GM18520 (cell line): ENCODE results near the gene OR6C65.

Experiments
- ATAC-seq: cut with Tn5 transposase; IDR thresholded peaks from one replicate; pipeline ENCODE4 v1.9.1; 2021; ENCODE audit not compliant: unreplicated experiment

Gene OR6C65

DNA sequence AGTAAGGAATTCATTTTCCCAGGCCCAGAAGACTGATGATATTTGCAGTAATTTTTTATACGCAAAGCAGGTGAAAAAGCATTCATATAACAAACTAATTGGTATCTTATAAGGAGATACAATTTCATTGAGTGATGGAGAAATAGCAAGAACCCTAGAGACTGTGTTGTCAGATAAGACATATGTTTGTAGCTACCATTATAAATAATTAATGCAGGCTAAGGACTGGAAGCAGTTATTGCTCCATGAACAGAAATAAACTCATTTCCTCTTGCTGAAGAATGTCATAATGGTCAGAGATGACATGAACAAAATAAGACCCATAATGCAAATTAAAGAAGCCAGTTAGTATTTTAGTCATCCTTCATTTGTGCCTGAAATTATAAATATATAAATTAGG lies 45.0 kb downstream of the OR6C65 start:
- no peak for ATAC-seq

GRCh38 chr12:55446326-55446725 lies 46.0 kb downstream of the OR6C65 start:
- no peak for ATAC-seq

DNA sequence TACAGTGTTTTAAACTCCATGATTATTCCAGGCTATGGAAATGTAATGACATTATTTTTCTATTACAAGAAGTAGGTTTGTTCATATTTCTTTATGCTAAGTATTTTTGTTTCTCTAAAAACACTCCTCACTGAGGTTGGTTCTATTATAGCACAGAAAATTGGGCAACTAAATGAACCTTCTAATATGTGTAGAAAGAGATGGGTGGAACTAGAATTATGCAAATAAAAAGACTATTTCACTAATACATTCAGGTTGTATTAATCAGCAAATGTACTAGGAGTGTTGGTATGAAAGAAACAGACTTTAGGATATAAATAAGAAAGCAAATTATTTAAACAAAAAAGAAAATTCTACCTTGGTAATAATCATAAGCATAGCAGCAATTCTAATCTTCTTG lies 48.5 kb downstream of the OR6C65 start:
- ATAC-seq, result no peak
